Hematopoietic multipotent progenitor cell treated with erythropoietin and hydrocortisone succinate and interleukin-3 and kit ligand, for 8 days (in vitro differentiated cells): ENCODE measurements around the gene PAPPA.
A peak's percentile ranks its signal among the peaks of the same experiment; 100 is the strongest.

ENCODE experiments used
- DNase-seq: peaks from one replicate; pipeline ENCODE4 v3.0.0-alpha.2; 2015

PAPPA gene

GRCh38 chr9:116153765-116154333 lies at the start of gene PAPPA:
PAPPA (plus strand) TSS chr9:116153791; CDS start chr9:116154173, 382 bp downstream.
- DNase-seq = no peak

GRCh38 chr9:116103976-116104820 lies 49.4 kb upstream of the PAPPA start:
- no peak for DNase-seq

GRCh38 chr9:116112236-116112635 lies 41.4 kb upstream of the PAPPA start:
- DNase-seq = no peak

GRCh38 chr9:116115761-116116353 lies 37.7 kb upstream of the PAPPA start:
- no peak for DNase-seq

GRCh38 chr9:116116393-116116792 lies 37.2 kb upstream of the PAPPA start:
- DNase-seq = no peak

GRCh38 chr9:116123171-116123570 lies 30.4 kb upstream of the PAPPA start:
- DNase-seq = no peak

- DNase-seq = no peak
Observed at GRCh38 chr9:116124472-116125040, 29.0 kb upstream of the PAPPA start.

GRCh38 chr9:116133163-116133562 lies 20.4 kb upstream of the PAPPA start:
- no peak for DNase-seq

- DNase-seq = no peak
Observed at GRCh38 chr9:116134975-116135374, 18.6 kb upstream of the PAPPA start.

GRCh38 chr9:116137010-116137409 lies 16.6 kb upstream of the PAPPA start:
- DNase-seq = no peak

- no peak for DNase-seq
Observed at GRCh38 chr9:116137581-116137980, 16.0 kb upstream of the PAPPA start.

- no peak for DNase-seq
Observed at GRCh38 chr9:116141864-116142561, 11.6 kb upstream of the PAPPA start.

- DNase-seq = no peak
Observed at GRCh38 chr9:116142706-116143492, 10.7 kb upstream of the PAPPA start.

GRCh38 chr9:116144038-116144437 lies 9.6 kb upstream of the PAPPA start:
- no peak for DNase-seq

- DNase-seq = no peak
Observed at GRCh38 chr9:116144555-116144954, 9.0 kb upstream of the PAPPA start.

- DNase-seq = no peak
Observed at GRCh38 chr9:116145036-116145435, 8.6 kb upstream of the PAPPA start.

GRCh38 chr9:116147821-116148220 lies 5.8 kb upstream of the PAPPA start:
- no peak for DNase-seq

- DNase-seq = peak; percentile 41
Observed at GRCh38 chr9:116149844-116150243, 3.7 kb upstream of the PAPPA start.

- no peak for DNase-seq
Observed at GRCh38 chr9:116151199-116151598, 2.4 kb upstream of the PAPPA start.

GRCh38 chr9:116151966-116152381 lies 1.6 kb upstream of the PAPPA start:
- DNase-seq = no peak

- DNase-seq = peak; percentile 59
Observed at GRCh38 chr9:116152390-116152789, 1.2 kb upstream of the PAPPA start.
